Endothelial cell of umbilical vein (primary cell): ENCODE data around the gene CRIM1. TPM values are rescaled to one million over a fixed set of nuclear protein-coding genes. Genes with fewer than 3 reads are reported as not detected.

Experiments
- BruUV-seq: library from RNA; stranded (reverse); fragments of 400-500 nt; replicated peaks from 2 replicates; lab custom pipeline; 2021; lab: Mats Ljungman, UMichigan
- CTCF ChIA-PET: fragments of 300-600, 350-600 bp; sonication (Branson Sonifier 250); formaldehyde crosslinking; loops from one replicate; lab custom pipeline; 2021; ENCODE audit warnings: antibody characterized with exemption, inconsistent platforms; lab: Charles Lee
- POLR2A ChIA-PET: fragments of 300-600, 350-600 bp; sonication (Branson Sonifier 250); formaldehyde crosslinking; loops from one replicate; lab custom pipeline; 2021; ENCODE audit warnings: antibody characterized with exemption, inconsistent platforms; lab: Charles Lee
- DNase-seq: peaks from one replicate; pipeline ENCODE4 v3.0.0-alpha.2; 2011; ENCODE audit warnings: low read depth, low spot score
- FAIRE-seq: peaks from 2 replicates; lab custom pipeline; 2011; peaks lifted over from hg19 to GRCh38; lab: Jason Lieb, UNC
- H2AFZ ChIP-seq: 2 replicates; pipeline ENCODE4 v1.6.0; 2012; ENCODE audit warnings: low read depth, low read length, control low read depth, inconsistent platforms
- H3K27ac ChIP-seq: 2 replicates; pipeline ENCODE4 v1.5.1; 2011; ENCODE audit warnings: low read depth, mild to moderate bottlenecking, control low read depth, low read length, moderate library complexity; ENCODE audit not compliant: insufficient read depth
- H3K27me3 ChIP-seq, 2 experiments: 2 replicates each; pipeline versions ENCODE4 v1.6.0 to v1.6.1; 2011; ENCODE audit warnings: low read length in 2 of 2, mixed read lengths in 1 of 2; ENCODE audit not compliant: control insufficient read depth in 2 of 2, insufficient read depth in 2 of 2
- H3K36me3 ChIP-seq, 2 experiments: 2 replicates in 1 of 2; 3 replicates in 1 of 2; pipeline ENCODE4 v1.5.1; 2011; ENCODE audit warnings: low read length in 2 of 2, mild to moderate bottlenecking in 1 of 2, moderate library complexity in 1 of 2; ENCODE audit not compliant: control insufficient read depth in 2 of 2, insufficient read depth in 2 of 2; ENCODE audit errors: extremely low read depth in 1 of 2
- H3K4me1 ChIP-seq: 3 replicates; pipeline ENCODE4 v1.5.1; 2011; ENCODE audit warnings: mild to moderate bottlenecking, low read length; ENCODE audit not compliant: control insufficient read depth, insufficient read depth; ENCODE audit errors: extremely low read depth
- H3K4me2 ChIP-seq: 2 replicates; pipeline ENCODE4 v1.6.1; 2011; ENCODE audit warnings: low read length, control low read depth, mixed read lengths; ENCODE audit not compliant: insufficient read depth
- H3K4me3 ChIP-seq, 3 experiments: fragments of 200-600 bp in 1 of 3; sonication (generic), shearing (Covaris generic) in 1 of 3; replicated peaks in 1 of 3; 2 replicates each; pipeline ENCODE4 v1.5.1; 2011 to 2016; ENCODE audit warnings: control low read depth in 3 of 3, low read length in 3 of 3, mild to moderate bottlenecking in 2 of 3, inconsistent platforms in 1 of 3, low read depth in 1 of 3, moderate library complexity in 1 of 3; ENCODE audit not compliant: insufficient read depth in 1 of 3
- H3K79me2 ChIP-seq: 2 replicates; pipeline ENCODE4 v1.6.0; 2012; ENCODE audit warnings: low read length, inconsistent platforms; ENCODE audit not compliant: control insufficient read depth, insufficient read depth
- H3K9ac ChIP-seq: replicated peaks from 2 replicates; pipeline ENCODE3; 2011; ENCODE audit warnings: low read length, control low read depth; ENCODE audit not compliant: insufficient read depth; ENCODE audit errors: extremely low read depth
- H3K9me1 ChIP-seq: replicated peaks from 3 replicates; pipeline ENCODE4 v1.6.0; 2011; ENCODE audit warnings: mild to moderate bottlenecking, low read length; ENCODE audit not compliant: control insufficient read depth, insufficient read depth; ENCODE audit errors: extremely low read depth
- H3K9me3 ChIP-seq: replicated peaks from 2 replicates; pipeline ENCODE4 v1.5.1; 2012; ENCODE audit warnings: low read length, inconsistent platforms; ENCODE audit not compliant: control insufficient read depth, insufficient read depth
- H4K20me1 ChIP-seq: replicated peaks from 2 replicates; pipeline ENCODE3; 2011; ENCODE audit warnings: mild to moderate bottlenecking, low read length; ENCODE audit not compliant: control insufficient read depth, insufficient read depth; ENCODE audit errors: extremely low read depth
- FOS ChIP-seq: IDR thresholded peaks from 2 replicates; pipeline ENCODE4 v1.6.1; 2011; ENCODE audit warnings: mild to moderate bottlenecking, low read length, moderate library complexity, borderline replicate concordance; ENCODE audit not compliant: insufficient read depth
- GATA2 ChIP-seq: IDR thresholded peaks from 2 replicates; pipeline ENCODE4 v1.7.0; 2011; ENCODE audit warnings: low read depth, mild to moderate bottlenecking, moderate library complexity, mixed read lengths, low read length; ENCODE audit not compliant: insufficient read length, insufficient read depth
- JUN ChIP-seq: IDR thresholded peaks from 2 replicates; pipeline ENCODE4 v1.6.1; 2011; ENCODE audit warnings: borderline replicate concordance, low read depth; ENCODE audit not compliant: insufficient read length, insufficient read depth
- POLR2A ChIP-seq: IDR thresholded peaks from 2 replicates; pipeline ENCODE4 v1.6.1; 2012; ENCODE audit warnings: low read depth, mild to moderate bottlenecking, control low read depth, low read length
- POLR2AphosphoS5 ChIP-seq: IDR thresholded peaks from 2 replicates; pipeline ENCODE4 v1.6.1; 2012; ENCODE audit warnings: low read depth, mild to moderate bottlenecking, control low read depth, low read length, moderate library complexity; ENCODE audit not compliant: insufficient read depth
- dilution Hi-C: fragments of 300-500 bp; cut with MboI; formaldehyde crosslinking; loops from one replicate; pipeline ENCODE4 v1.15.0; 2019; ENCODE audit warnings: low sequenced_read_pairs; ENCODE audit not compliant: extremely low pct_ligation_motif_present
- intact Hi-C: fragments of 100-400 bp; cut with micrococcal nuclease; formaldehyde crosslinking; loops from one replicate; pipeline ENCODE4 v1.10.0; 2022
- polyA plus RNA-seq, 4 experiments: library from polyadenylated mRNA; depleted of rRNA in 3 of 4; stranded (reverse) in 3 of 4; unstranded in 1 of 4; fragments of >200 nt; gene quantifications; 2 replicates each; pipeline versions ENCODE4 v1.2.1 to v1.2.3, GENCODE V29; 2011 to 2012; ENCODE audit warnings: missing spikeins in 1 of 4
- total RNA-seq: library from RNA; stranded (reverse); gene quantifications from 2 replicates; pipeline ENCODE4 v1.2.3, GENCODE V29; 2021

CRIM1 gene
- total and polyA plus RNA-seq, 2 donors (not counting 3 experiments of a cell fraction or from before 2014, with no cell fraction given) = 422 to 649 TPM

DNA sequence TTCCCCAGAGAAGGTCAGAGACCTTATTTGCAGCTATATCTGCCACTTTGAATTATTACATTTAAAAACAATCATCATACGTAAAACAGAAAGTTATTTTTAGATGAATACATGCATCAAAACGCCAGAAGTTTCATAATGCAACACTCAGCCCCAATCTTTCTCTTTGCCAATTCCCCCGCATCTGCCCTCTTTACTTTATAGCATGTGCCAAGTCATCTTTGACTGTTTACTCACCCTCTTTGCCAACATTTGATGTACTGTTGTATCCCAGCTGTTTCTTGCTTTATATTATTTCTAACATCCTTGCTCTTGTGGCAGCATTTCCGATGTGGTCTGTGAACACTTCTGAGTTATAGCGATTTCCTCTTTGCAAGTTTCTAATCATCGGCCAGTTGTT lies 86.2 kb downstream of the CRIM1 start:
- peak overlapping the region; percentile 77 for H3K27ac ChIP-seq
- intact Hi-C loops = no loop called here
- H2AFZ ChIP-seq = no peak overlapping the region
- peaks cover 94% of the 10 kb centered on the region for H3K4me1 ChIP-seq
- H3K27me3 ChIP-seq = no peaks in the 10 kb centered on the region
- peak overlapping the region; percentile 29 for H3K9ac ChIP-seq
- no peaks in the 10 kb centered on the region for H3K9me3 ChIP-seq
- BruUV-seq = no TSS peak
- no peak overlapping the region for H3K4me3 ChIP-seq
- FAIRE-seq (peak; percentile 77), DNase-seq (peak; percentile 85)
- POLR2A ChIA-PET = no interaction called here
- dilution Hi-C loops = no loop called here
- TF ChIP-seq JUN = no peak
- TF ChIP-seq GATA2 = peak; percentile 17
- TF ChIP-seq FOS = peak; percentile 20
- TF ChIP-seq POLR2AphosphoS5 = peak; percentile 61
- peaks cover 24 to 50% of the 10 kb centered on the region in 2 experiments for H3K36me3 ChIP-seq
- H3K9me1 ChIP-seq = no peaks in the 10 kb centered on the region
- peaks cover 95% of the 10 kb centered on the region for H3K79me2 ChIP-seq
- CTCF ChIA-PET = interaction anchor here (1.0 to 2.8 kb wide), 4 partner anchors 8 to 89 kb away, joined by 3 to 8 read pairs (median 5); no protein-coding TSS in a partner anchor
- no peaks in the 10 kb centered on the region for H4K20me1 ChIP-seq
- peak overlapping the region; percentile 34 for H3K4me2 ChIP-seq

- peak; percentile 28 for FAIRE-seq
- peaks cover 98% of the 10 kb centered on the region for H3K4me1 ChIP-seq
- H3K27ac ChIP-seq = no peak overlapping the region
- ChIA-PET CTCF (interaction anchor here (0.6 to 1.5 kb wide), 4 partner anchors 15 to 105 kb away, joined by 3 to 5 read pairs (median 3); no protein-coding TSS in a partner anchor), POLR2A (interaction anchor here (1.2 kb wide), 1 partner anchor 89 kb away, joined by 3 read pairs; the partner anchor contains the start of gene CRIM1)
- H2AFZ ChIP-seq = no peak overlapping the region
- H3K9me3 ChIP-seq = no peaks in the 10 kb centered on the region
- peaks cover 34 to 67% of the 10 kb centered on the region in 2 experiments for H3K36me3 ChIP-seq
- no peak for DNase-seq
- BruUV-seq = no TSS peak
- H3K79me2 ChIP-seq = peaks cover 96% of the 10 kb centered on the region
- no peak overlapping the region for H3K9ac ChIP-seq
- dilution Hi-C loops (no loop called here), intact Hi-C loops (no loop called here)
- H3K4me2 ChIP-seq = no peak overlapping the region
- H3K9me1 ChIP-seq = no peaks in the 10 kb centered on the region
- H3K4me3 ChIP-seq = no peak overlapping the region
- no peaks in the 10 kb centered on the region for H4K20me1 ChIP-seq
- no peaks in the 10 kb centered on the region for H3K27me3 ChIP-seq
- TF ChIP-seq GATA2 (no peak), POLR2A (peak; percentile 53), POLR2AphosphoS5 (peak; percentile 38)
These were observed 88.8 kb downstream of the CRIM1 start for GRCh38 chr2:36444216-36444936.
